Smooth muscle cell of the brain vasculature (primary cell): ENCODE data around the gene ZNF555.
"Not testable (repeated sequence)": the region's sequence is repeated elsewhere in the genome, so short reads cannot be mapped to it uniquely, and the experiment has no call there.

Source experiments
- DNase-seq: peaks from one replicate; pipeline ENCODE4 v3.0.0-alpha.2; 2012; ENCODE audit warnings: low read depth, low spot score

Gene ZNF555

GRCh38 chr19:2840794-2841791 is at the start of gene ZNF555:
Gene ZNF555, plus strand, starts transcription at chr19:2841475. Its CDS starts 98 bp downstream, at chr19:2841573.
- DNase-seq: peak; percentile 96

GRCh38 chr19:2791876-2792275 is 49.4 kb upstream of the ZNF555 start:
- no peak for DNase-seq

GRCh38 chr19:2792666-2793065 is 48.6 kb upstream of the ZNF555 start:
- not testable (repeated sequence) for DNase-seq

GRCh38 chr19:2793126-2793525 is 48.1 kb upstream of the ZNF555 start:
- no peak for DNase-seq

GRCh38 chr19:2793577-2793976 is 47.7 kb upstream of the ZNF555 start:
- no peak for DNase-seq

GRCh38 chr19:2795827-2796658 is 45.2 kb upstream of the ZNF555 start:
- DNase-seq: no peak

- DNase-seq: no peak
Measured at GRCh38 chr19:2796659-2797266, 44.5 kb upstream of the ZNF555 start.

- DNase-seq: no peak
Measured at GRCh38 chr19:2797280-2797679, 44.0 kb upstream of the ZNF555 start.

- no peak for DNase-seq
Measured at GRCh38 chr19:2798158-2798685, 43.1 kb upstream of the ZNF555 start.

GRCh38 chr19:2798733-2799132 is 42.5 kb upstream of the ZNF555 start:
- no peak for DNase-seq

- no peak for DNase-seq
Measured at GRCh38 chr19:2799273-2800020, 41.8 kb upstream of the ZNF555 start.

- DNase-seq: no peak
Measured at GRCh38 chr19:2800506-2800905, 40.8 kb upstream of the ZNF555 start.

- DNase-seq: no peak
Measured at GRCh38 chr19:2802826-2803225, 38.4 kb upstream of the ZNF555 start.

GRCh38 chr19:2803486-2804155 is 37.7 kb upstream of the ZNF555 start:
- DNase-seq: no peak

- DNase-seq: no peak
Measured at GRCh38 chr19:2804156-2805004, 36.9 kb upstream of the ZNF555 start.

GRCh38 chr19:2805261-2805900 is 35.9 kb upstream of the ZNF555 start:
- DNase-seq: no peak

- DNase-seq: no peak
Measured at GRCh38 chr19:2805991-2806649, 35.2 kb upstream of the ZNF555 start.

GRCh38 chr19:2806736-2807378 is 34.4 kb upstream of the ZNF555 start:
- no peak for DNase-seq
